MCF 10A (cell line): ENCODE results near the gene GMIP. TPM values are rescaled to one million over a fixed set of nuclear protein-coding genes. Genes with fewer than 3 reads are reported as not detected.

Experiments
- BruUV-seq: library from RNA; stranded (reverse); fragments of 400-500 nt; replicated peaks from 2 replicates; lab custom pipeline; 2021; lab: Mats Ljungman, UMichigan
- CTCF ChIA-PET: fragments of 300-600 bp; sonication (Branson Sonifier 250); formaldehyde crosslinking; extraction: SDS; loops from one replicate; lab custom pipeline; 2021; ENCODE audit warnings: antibody characterized with exemption, inconsistent platforms; lab: Yijun Ruan, JAX
- POLR2A ChIA-PET: fragments of 300-600, 350-650 bp; sonication (Branson Sonifier 250); formaldehyde crosslinking; extraction: SDS; loops from one replicate; lab custom pipeline; 2020; ENCODE audit warnings: antibody characterized with exemption, inconsistent platforms; lab: Yijun Ruan, JAX
- DNase-seq: peaks from one replicate; pipeline ENCODE4 v3.0.0-alpha.2; 2018; ENCODE audit not compliant: unreplicated experiment
- H3K27ac Mint-ChIP-seq: one replicate; pipeline ENCODE4 v1.8.0; 2022; ENCODE audit warnings: mild to moderate bottlenecking, low read depth, mixed read lengths; ENCODE audit not compliant: unreplicated experiment
- H3K27me3 Mint-ChIP-seq: one replicate; pipeline ENCODE4 v1.8.0; 2022; ENCODE audit warnings: mixed read lengths; ENCODE audit not compliant: insufficient read depth, unreplicated experiment
- H3K36me3 Mint-ChIP-seq: one replicate; pipeline ENCODE4 v1.8.0; 2022; ENCODE audit warnings: mild to moderate bottlenecking, moderate library complexity, mixed read lengths; ENCODE audit not compliant: insufficient read depth, unreplicated experiment
- H3K4me1 Mint-ChIP-seq: one replicate; pipeline ENCODE4 v1.8.0; 2022; ENCODE audit warnings: mixed read lengths; ENCODE audit not compliant: insufficient read depth, unreplicated experiment
- H3K4me3 Mint-ChIP-seq: one replicate; pipeline ENCODE4 v1.8.0; 2022; ENCODE audit warnings: mild to moderate bottlenecking, moderate library complexity, mixed read lengths; ENCODE audit not compliant: unreplicated experiment
- H3K9me3 Mint-ChIP-seq: one replicate; pipeline ENCODE4 v1.8.0; 2022; ENCODE audit warnings: mixed read lengths; ENCODE audit not compliant: unreplicated experiment
- intact Hi-C: fragments of 100-400 bp; cut with micrococcal nuclease; formaldehyde crosslinking; loops from 2 replicates; pipeline ENCODE4 v1.14.1; 2022
- total RNA-seq: library from RNA; stranded (reverse); gene quantifications from 2 replicates; pipeline ENCODE4 v1.2.3, GENCODE V29; 2022
- TF ChIP-seq, protein P1 (sequence below): fragments of 200-600 bp; IDR thresholded peaks from one replicate; pipeline ENCODE4 v1.8.0; 2022; ENCODE audit warnings: antibody characterized with exemption, mild to moderate bottlenecking; ENCODE audit not compliant: unreplicated experiment

The GMIP gene
- total RNA-seq, 1 experiment from 2014 or later = 10.1 TPM

DNA sequence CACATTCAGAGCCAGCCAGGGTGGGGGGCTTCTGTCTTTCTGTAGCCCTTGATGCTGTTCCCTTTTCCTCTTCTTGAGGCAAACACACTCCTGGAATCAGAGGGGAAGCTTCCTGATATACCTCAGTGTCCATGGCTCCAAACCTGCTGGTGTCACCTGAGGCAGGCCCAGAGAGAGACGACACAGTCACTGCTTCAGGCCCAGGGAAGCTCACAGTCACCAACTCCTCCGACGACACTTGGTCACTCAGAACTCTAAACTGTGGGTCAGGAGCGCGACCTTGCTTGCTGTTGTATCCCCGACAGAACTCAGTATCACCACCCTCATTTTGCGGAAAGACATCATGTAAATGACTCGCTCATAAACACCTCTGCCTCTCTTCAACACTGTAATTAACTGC is 18.9 kb upstream of the GMIP start:
- peaks cover 51% of the 10 kb centered on the region for H3K36me3 Mint-ChIP-seq
- H3K27me3 Mint-ChIP-seq = no peaks in the 10 kb centered on the region
- ChIA-PET CTCF (interaction anchor here (0.6 to 2.0 kb wide), 9 partner anchors 12 to 197 kb away, joined by 3 to 19 read pairs (median 3); partner anchors contain the start of genes GMIP and ZNF506), POLR2A (interaction anchor here (0.8 to 2.8 kb wide), 5 partner anchors 8 to 114 kb away, joined by 4 to 17 read pairs (median 5); partner anchors contain the start of genes GMIP, LPAR2 and ZNF14)
- peaks cover 16% of the 10 kb centered on the region for H3K4me1 Mint-ChIP-seq
- BruUV-seq = TSS peak; percentile 62
- peak overlapping the region; percentile 79 for H3K4me3 Mint-ChIP-seq
- TF ChIP-seq, protein P1, sequence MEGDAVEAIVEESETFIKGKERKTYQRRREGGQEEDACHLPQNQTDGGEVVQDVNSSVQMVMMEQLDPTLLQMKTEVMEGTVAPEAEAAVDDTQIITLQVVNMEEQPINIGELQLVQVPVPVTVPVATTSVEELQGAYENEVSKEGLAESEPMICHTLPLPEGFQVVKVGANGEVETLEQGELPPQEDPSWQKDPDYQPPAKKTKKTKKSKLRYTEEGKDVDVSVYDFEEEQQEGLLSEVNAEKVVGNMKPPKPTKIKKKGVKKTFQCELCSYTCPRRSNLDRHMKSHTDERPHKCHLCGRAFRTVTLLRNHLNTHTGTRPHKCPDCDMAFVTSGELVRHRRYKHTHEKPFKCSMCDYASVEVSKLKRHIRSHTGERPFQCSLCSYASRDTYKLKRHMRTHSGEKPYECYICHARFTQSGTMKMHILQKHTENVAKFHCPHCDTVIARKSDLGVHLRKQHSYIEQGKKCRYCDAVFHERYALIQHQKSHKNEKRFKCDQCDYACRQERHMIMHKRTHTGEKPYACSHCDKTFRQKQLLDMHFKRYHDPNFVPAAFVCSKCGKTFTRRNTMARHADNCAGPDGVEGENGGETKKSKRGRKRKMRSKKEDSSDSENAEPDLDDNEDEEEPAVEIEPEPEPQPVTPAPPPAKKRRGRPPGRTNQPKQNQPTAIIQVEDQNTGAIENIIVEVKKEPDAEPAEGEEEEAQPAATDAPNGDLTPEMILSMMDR = no peak
- intact Hi-C loops = loop anchor here (10.0 kb wide), 1 partner anchor 202 kb away; the partner anchor contains the start of gene ZNF253
- no peak for DNase-seq
- H3K9me3 Mint-ChIP-seq = no peaks in the 10 kb centered on the region
- peak overlapping the region; percentile 96 for H3K27ac Mint-ChIP-seq

DNA sequence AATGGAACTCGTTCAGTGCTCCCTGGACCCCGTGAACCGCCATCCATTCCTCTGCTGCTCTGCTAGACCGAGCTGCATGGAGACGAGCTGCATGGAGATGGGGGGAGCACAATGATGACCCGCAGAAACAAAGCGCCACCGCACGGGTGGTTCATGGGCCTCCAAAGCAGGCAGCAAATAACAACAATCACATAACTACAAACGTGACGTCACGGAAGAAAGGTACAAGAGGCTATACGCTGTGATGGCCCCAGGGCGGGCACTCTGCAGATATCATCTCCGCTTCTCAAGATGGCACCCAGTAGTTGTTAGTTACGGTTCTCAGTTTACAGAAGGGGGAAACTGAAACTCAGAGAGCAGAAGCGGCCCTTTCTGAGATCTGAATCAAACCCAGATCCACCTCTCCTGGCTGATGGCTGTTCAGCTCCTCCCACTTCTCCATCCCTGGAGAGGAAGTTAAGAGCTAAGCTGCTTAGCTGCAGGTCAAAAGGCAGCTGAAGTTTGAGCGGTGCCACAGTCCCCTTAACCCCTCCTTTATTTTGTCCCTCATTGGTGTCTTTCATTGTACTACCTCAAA is 18.3 kb upstream of the GMIP start:
- ChIA-PET CTCF (interaction anchor here (0.5 to 2.0 kb wide), 7 partner anchors 11 to 370 kb away, joined by 3 to 19 read pairs (median 3); partner anchors contain the start of genes GMIP and ZNF506), POLR2A (interaction anchor here (0.8 to 2.8 kb wide), 4 partner anchors 8 to 114 kb away, joined by 4 to 17 read pairs (median 5); partner anchors contain the start of genes GMIP and ZNF14)
- intact Hi-C loops = loop anchor here (10.0 kb wide), 1 partner anchor 203 kb away; the partner anchor contains the start of gene ZNF253
- DNase-seq = no peak
- Mint-ChIP-seq H3K9me3 (no peaks in the 10 kb centered on the region), H3K27ac (peak overlapping the region; percentile 96), H3K27me3 (no peaks in the 10 kb centered on the region), H3K4me1 (peaks cover 16% of the 10 kb centered on the region), H3K36me3 (peaks cover 57% of the 10 kb centered on the region), H3K4me3 (peak overlapping the region; percentile 79)
- TF ChIP-seq, protein P1 = no peak
- BruUV-seq = no TSS peak

GRCh38 chr19:19661141-19661674 is 17.8 kb upstream of the GMIP start:
- intact Hi-C loops = loop anchor here (10.0 kb wide), 1 partner anchor 204 kb away; the partner anchor contains the start of gene ZNF253
- ChIA-PET POLR2A (interaction anchor here (1.3 kb wide), 1 partner anchor 115 kb away, joined by 5 read pairs; no protein-coding TSS in a partner anchor), CTCF (interaction anchor here (0.5 to 2.1 kb wide), 5 partner anchors 16 to 369 kb away, joined by 3 to 19 read pairs (median 3); partner anchors contain the start of gene GMIP)
- Mint-ChIP-seq H3K4me1 (peaks cover 16% of the 10 kb centered on the region), H3K27me3 (no peaks in the 10 kb centered on the region), H3K9me3 (no peaks in the 10 kb centered on the region), H3K36me3 (peaks cover 60% of the 10 kb centered on the region), H3K27ac (peak overlapping the region; percentile 53), H3K4me3 (peak overlapping the region; percentile 79)
- TF ChIP-seq, protein P1 = no peak
- BruUV-seq = no TSS peak
- DNase-seq = no peak
